Activated T-cell treated with anti-CD3 and anti-CD28 coated beads, Interleukin-2, amount 50 U/mL, for 72 hours (primary cell): Measurements from ENCODE around the gene CDH3. TPM values are rescaled to one million over a fixed set of nuclear protein-coding genes. Genes with fewer than 3 reads are reported as not detected.

ENCODE experiments used
- ATAC-seq, 2 donors: fragments of 150-1000 bp; cut with Tn5 transposase; replicated peaks in 1 of 2; 2 replicates each; pipeline ENCODE4 v1.10.0; 2021; ENCODE audit warnings: moderate library complexity in 2 of 2, mild to moderate bottlenecking in 1 of 2
- DNase-seq, 2 donors: peaks; one replicate each; pipeline ENCODE4 v3.0.0; 2021 to 2022; ENCODE audit warnings: mixed read lengths in 1 of 2
- H3K27ac Mint-ChIP-seq: one replicate; pipeline ENCODE4 v1.8.0; 2022; ENCODE audit warnings: mild to moderate bottlenecking, moderate library complexity, mixed read lengths
- H3K27me3 Mint-ChIP-seq: one replicate; pipeline ENCODE4 v1.8.0; 2022; ENCODE audit warnings: low read depth, mixed read lengths
- H3K36me3 Mint-ChIP-seq, 2 donors: one replicate each; pipeline ENCODE4 v1.8.0; 2022; ENCODE audit warnings: mixed read lengths in 2 of 2, mild to moderate bottlenecking in 1 of 2; ENCODE audit not compliant: insufficient read depth in 2 of 2
- H3K4me1 Mint-ChIP-seq: one replicate; pipeline ENCODE4 v1.8.0; 2022; ENCODE audit warnings: low read depth, mixed read lengths
- H3K4me3 Mint-ChIP-seq, 2 donors: one replicate each; pipeline ENCODE4 v1.8.0; 2022; ENCODE audit warnings: mild to moderate bottlenecking in 2 of 2, mixed read lengths in 2 of 2, moderate library complexity in 2 of 2
- H3K9me3 Mint-ChIP-seq, 2 donors: one replicate each; pipeline ENCODE4 v1.8.0; 2022; ENCODE audit warnings: mixed read lengths in 2 of 2
- total RNA-seq, 2 donors: library from RNA; stranded (reverse); gene quantifications; one replicate each; pipeline ENCODE4 v1.2.3, GENCODE V29; 2022

Gene CDH3
- total RNA-seq, 2 donors from 2014 or later: 15.2 to 24.3 TPM

DNA sequence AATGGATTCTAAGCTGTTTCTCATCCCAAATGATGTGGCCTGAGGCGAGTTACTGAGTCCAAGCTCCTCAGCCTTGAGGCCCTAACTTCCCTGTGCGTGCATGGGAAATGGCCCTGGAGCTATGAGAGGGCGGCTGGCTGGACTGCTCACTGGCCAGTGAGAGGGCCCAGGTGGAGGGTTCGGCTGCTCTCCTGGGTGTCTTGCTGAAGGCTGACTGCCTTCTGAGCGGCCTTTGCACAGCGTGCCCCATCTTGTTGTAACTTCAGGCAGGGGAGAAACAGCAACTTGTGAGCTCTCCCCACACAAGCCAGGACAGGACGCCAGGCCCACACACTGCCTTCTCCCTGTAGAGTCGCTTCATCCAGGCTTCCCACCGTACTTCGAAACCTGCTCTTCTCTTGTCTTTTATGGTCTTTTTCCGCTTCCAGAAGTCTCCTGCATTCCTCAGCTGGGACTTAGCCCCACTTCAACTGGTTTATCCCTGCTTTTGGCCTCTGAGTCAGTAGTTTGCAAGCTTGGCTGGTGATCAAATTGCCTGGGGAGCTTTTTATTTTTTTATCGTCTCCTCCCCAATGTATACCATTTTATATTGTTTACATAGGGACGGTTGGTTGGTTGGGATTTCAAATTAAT, 13.3 kb downstream of the CDH3 start:
- H3K27ac Mint-ChIP-seq: no peak overlapping the region
- no peaks in the 10 kb centered on the region for H3K36me3 Mint-ChIP-seq
- H3K4me3 Mint-ChIP-seq: no peak overlapping the region
- H3K9me3 Mint-ChIP-seq: no peaks in the 10 kb centered on the region
- H3K4me1 Mint-ChIP-seq: peaks cover 16% of the 10 kb centered on the region
- ATAC-seq: no peak
- DNase-seq: no peak
- peaks cover 39% of the 10 kb centered on the region for H3K27me3 Mint-ChIP-seq

DNA sequence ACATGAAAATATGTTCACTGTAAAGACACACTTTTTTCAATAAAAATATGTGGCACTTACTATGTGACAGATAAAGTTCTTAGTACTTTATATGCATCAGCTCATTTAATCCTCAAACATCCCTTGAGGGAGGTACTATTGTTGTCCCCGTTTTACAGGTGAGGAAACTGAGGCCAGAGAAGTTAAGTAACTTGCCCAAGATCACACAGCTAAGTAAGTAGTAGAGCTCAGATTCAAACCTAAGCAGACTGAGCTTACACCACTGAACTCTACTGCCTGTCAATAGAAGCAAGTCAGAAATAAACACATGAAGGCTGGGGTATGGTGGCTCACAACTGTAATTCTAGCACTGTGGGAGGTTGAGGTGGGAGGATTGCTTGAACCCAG, 13.9 kb downstream of the CDH3 start:
- Mint-ChIP-seq H3K9me3 (no peaks in the 10 kb centered on the region), H3K4me1 (peaks cover 16% of the 10 kb centered on the region), H3K4me3 (no peak overlapping the region), H3K27ac (no peak overlapping the region), H3K27me3 (peaks cover 39% of the 10 kb centered on the region), H3K36me3 (no peaks in the 10 kb centered on the region)
- DNase-seq (no peak), ATAC-seq (no peak)

DNA sequence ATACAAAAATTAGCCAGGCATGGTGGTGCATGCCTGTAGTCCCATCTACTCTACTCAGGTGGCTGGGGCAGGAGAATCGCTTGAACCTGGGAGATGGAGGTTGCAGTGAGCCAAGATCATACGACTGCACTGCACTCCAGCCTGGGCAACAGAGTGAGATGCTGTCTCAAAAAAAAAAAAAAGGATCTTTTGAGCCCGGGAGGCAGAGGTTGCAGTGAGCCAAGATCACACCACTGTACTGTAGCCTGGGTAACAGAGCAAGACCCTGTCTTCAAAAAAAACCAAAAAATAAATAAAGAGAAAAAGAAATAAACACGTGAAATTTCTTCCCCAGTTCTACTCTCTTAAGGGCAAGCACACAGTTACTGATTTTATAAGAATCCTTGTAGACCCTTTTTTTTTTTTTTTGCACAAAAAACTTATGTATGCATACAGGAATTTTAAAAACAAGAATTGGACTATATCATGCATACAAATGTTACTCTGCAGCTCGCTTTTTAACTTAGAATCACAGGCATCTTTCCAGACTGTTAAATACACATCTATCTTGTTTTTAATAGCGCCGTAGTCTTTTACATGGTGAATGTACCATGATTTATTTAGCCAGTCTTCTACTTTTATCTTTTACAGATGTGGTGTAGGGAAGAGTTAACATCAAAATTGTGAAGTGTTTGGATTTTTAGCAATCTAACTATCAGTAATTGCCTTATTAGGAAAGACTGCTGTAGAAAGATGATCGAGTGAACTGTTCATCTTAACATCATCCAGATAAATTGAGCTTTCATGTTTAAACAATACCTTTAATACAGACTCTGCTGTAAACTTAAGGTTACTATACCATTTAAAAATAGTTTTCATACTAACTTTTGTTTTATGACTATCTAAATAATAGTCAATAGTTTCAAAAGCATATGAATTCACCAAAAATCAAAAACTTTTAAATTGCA, 14.6 kb downstream of the CDH3 start:
- Mint-ChIP-seq H3K4me3 (no peak overlapping the region), H3K9me3 (no peaks in the 10 kb centered on the region), H3K4me1 (peaks cover 16% of the 10 kb centered on the region), H3K36me3 (no peaks in the 10 kb centered on the region), H3K27ac (no peak overlapping the region), H3K27me3 (peaks cover 39% of the 10 kb centered on the region)
- ATAC-seq: no peak
- no peak for DNase-seq

DNA sequence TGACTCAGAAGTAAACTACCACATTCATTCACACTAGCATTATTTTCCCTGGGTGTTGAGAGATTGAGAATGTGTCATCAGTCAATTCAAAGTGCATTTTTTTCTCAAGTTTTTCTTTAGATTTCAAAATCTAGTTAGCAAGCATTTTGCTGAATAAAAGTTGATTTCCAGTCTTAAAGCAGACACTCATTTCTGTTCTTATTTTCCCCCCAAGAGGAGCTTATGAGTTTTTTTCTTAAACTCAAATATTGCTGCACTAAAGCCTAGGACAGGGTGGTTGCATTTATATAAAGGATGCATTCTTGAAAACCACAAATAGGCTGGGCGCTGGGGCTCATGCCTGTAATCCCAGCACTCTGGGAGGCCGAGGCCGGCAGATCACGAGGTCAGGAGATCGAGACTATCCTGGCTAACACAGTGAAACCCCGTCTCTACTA, 15.3 kb downstream of the CDH3 start:
- Mint-ChIP-seq H3K4me1 (peaks cover 16% of the 10 kb centered on the region), H3K9me3 (no peaks in the 10 kb centered on the region), H3K27me3 (peaks cover 37% of the 10 kb centered on the region), H3K27ac (no peak overlapping the region), H3K36me3 (no peaks in the 10 kb centered on the region), H3K4me3 (peak overlapping the region in 1 of 2 donors; percentile 40)
- peak; percentile 56 to 60 for ATAC-seq
- no peak for DNase-seq

DNA sequence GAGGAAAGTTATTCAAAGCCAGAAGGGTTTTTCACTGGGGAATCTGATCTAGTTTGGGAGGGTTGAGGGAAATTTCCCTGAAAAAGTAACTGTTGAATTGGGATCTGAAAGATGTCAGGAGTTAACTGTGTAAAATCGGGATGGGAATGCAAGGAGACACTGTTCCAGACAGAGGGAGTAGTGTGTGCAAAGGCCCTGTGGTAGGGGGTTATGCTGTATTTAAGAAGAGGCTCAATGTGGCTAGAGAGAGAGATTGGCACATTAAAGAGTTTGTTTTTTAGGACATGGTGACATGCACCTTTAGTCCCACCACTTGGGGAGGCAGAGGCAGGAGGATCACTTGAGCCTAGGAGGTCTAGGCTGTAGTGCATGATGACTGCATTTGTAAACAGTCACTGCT, 16.9 kb downstream of the CDH3 start:
- DNase-seq (no peak), ATAC-seq (no peak)
- no peaks in the 10 kb centered on the region for H3K36me3 Mint-ChIP-seq
- no peaks in the 10 kb centered on the region for H3K9me3 Mint-ChIP-seq
- peaks cover 18% of the 10 kb centered on the region for H3K4me1 Mint-ChIP-seq
- no peak overlapping the region for H3K4me3 Mint-ChIP-seq
- H3K27me3 Mint-ChIP-seq: peaks cover 28% of the 10 kb centered on the region
- no peak overlapping the region for H3K27ac Mint-ChIP-seq

DNA sequence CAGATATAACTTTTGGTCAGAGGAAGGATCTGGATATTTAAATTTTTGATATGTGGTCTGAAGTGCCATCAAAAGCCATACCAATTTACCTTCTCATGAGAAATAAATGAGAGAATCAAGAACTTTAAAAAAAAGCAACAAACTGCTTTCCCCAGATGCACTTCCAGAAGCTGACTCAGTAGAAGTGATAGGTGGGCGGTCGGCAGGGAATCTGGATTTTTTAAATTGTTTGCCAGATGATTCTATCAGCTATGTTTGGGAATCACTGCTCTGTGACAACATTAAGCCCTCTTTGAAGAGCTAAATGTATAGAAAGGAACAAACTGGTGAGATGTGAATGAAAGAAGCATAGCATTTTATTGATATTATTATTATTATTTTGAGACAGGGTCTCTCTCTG, 19.2 kb downstream of the CDH3 start:
- ATAC-seq: no peak
- no peak overlapping the region for H3K27ac Mint-ChIP-seq

DNA sequence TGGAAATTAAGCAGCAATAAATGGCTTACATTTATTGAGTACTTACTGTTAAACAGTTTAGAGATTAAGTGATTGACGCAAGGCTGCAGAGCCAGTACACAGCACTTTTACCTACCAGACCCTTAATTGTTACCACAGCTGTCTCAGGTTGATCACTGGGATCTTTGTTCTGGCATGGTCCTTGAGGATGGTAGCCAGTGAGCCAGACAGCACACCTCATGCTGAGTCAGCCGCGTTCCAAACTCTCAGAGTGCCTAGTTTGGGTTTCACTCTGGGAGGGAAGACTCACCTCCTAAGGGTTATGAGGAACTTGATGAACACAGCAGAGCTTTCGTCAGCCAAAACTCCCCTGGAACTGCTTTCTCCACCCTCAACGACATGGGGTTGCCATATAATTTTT, 20.4 kb downstream of the CDH3 start:
- no peak for ATAC-seq
- peaks cover 13% of the 10 kb centered on the region for H3K27me3 Mint-ChIP-seq
- no peaks in the 10 kb centered on the region for H3K36me3 Mint-ChIP-seq
- no peak overlapping the region for H3K4me3 Mint-ChIP-seq
- peaks cover 31% of the 10 kb centered on the region for H3K4me1 Mint-ChIP-seq
- H3K27ac Mint-ChIP-seq: no peak overlapping the region
- no peaks in the 10 kb centered on the region for H3K9me3 Mint-ChIP-seq
- DNase-seq: no peak

More for the DNA sequence above, 19.2 kb downstream of the CDH3 start:
- Mint-ChIP-seq H3K36me3 (no peaks in the 10 kb centered on the region), H3K9me3 (no peaks in the 10 kb centered on the region), H3K4me1 (peaks cover 40% of the 10 kb centered on the region), H3K27me3 (peaks cover 13% of the 10 kb centered on the region), H3K4me3 (no peak overlapping the region)
- DNase-seq: no peak

DNA sequence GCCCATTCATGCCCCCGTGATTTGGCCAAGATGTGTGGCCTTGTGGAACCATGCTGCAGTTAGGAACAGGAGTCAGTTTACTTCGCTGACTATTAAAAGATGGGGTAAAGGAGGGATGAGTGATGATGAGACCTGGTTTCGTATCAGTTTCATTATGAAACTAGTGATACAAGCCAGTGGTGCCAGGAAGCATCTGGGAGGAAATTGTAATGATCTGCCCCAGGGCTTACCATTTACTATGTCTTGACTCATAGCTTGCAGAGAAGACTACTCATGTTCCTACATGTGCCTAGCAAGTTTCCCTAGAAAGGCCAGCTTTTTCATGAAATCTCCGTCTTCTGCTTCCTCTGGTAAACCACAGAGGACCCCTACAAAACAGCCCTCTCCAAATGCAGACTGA, 23.2 kb downstream of the CDH3 start:
- H3K27ac Mint-ChIP-seq: peak overlapping the region; percentile 6
- no peaks in the 10 kb centered on the region for H3K9me3 Mint-ChIP-seq
- H3K4me3 Mint-ChIP-seq: peak overlapping the region; percentile 18 to 50
- ATAC-seq (peak; percentile 99), DNase-seq (peak; percentile 54 to 56)
- peaks cover 25% of the 10 kb centered on the region for H3K4me1 Mint-ChIP-seq
- peaks cover 8% of the 10 kb centered on the region for H3K27me3 Mint-ChIP-seq
- peaks cover 0 to 3% of the 10 kb centered on the region in 2 donors for H3K36me3 Mint-ChIP-seq

DNA sequence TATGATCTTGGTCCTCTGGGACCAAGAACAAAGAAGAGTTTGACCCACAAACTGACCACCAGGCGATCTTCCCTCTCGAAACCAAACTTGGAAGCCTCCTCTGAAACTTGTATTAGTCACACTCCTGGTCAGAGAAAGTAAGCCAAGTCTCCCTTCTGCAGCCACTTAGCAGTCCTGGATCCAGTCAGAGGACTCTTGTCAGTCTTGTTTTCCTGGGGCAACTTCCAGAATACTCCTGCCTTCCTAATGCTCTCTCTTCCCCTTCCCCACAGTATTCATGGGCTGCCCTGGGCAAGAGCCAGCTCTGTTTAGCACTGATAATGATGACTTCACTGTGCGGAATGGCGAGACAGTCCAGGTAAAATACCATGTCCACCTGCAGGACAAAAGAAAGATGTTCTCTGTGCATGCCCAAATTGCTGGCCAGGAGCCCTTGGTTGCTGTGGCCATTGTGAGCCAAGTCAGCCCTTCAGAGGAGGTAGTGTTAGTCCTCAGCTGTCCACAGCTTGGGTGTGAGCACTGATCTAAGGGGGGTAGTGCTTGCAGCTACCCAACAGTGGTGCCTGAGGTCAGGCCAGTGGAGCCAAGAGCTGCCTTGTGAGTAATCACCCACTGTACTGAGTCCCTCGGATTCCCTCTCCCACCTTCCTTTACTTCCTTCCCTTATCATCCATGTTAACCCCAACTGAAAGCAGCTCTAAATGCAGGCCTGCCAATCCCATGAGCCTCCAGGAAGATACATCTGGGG, 31.2 kb downstream of the CDH3 start:
- DNase-seq: no peak
- H3K9me3 Mint-ChIP-seq: no peaks in the 10 kb centered on the region
- H3K27me3 Mint-ChIP-seq: peaks cover 17% of the 10 kb centered on the region

DNA sequence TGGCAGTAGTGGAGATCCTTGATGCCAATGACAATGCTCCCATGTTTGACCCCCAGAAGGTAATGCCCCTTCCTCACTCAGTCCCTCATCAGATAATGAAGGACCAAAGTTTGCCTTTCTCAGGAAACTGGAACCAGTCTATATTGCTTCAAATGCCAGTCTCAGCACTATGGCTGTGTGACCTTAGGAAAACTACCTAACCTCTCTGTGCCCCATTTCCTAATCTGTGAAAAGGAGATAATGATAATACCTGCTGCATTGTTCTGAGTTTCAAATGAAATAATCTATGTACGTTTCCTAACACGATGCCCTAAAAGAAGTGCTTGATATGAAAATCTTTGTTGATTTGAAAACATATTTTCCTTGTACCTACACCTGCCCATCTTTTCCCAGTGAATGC, 35.9 kb downstream of the CDH3 start:
- Mint-ChIP-seq H3K27ac (no peak overlapping the region), H3K27me3 (no peaks in the 10 kb centered on the region), H3K36me3 (no peaks in the 10 kb centered on the region), H3K4me1 (no peaks in the 10 kb centered on the region), H3K4me3 (no peak overlapping the region), H3K9me3 (no peaks in the 10 kb centered on the region)
- DNase-seq (no peak), ATAC-seq (no peak)

More for the DNA sequence above, 31.2 kb downstream of the CDH3 start:
- Mint-ChIP-seq H3K4me3 (no peak overlapping the region), H3K27ac (no peak overlapping the region), H3K4me1 (no peaks in the 10 kb centered on the region), H3K36me3 (peaks cover 0 to 3% of the 10 kb centered on the region in 2 donors)
- no peak for ATAC-seq

DNA sequence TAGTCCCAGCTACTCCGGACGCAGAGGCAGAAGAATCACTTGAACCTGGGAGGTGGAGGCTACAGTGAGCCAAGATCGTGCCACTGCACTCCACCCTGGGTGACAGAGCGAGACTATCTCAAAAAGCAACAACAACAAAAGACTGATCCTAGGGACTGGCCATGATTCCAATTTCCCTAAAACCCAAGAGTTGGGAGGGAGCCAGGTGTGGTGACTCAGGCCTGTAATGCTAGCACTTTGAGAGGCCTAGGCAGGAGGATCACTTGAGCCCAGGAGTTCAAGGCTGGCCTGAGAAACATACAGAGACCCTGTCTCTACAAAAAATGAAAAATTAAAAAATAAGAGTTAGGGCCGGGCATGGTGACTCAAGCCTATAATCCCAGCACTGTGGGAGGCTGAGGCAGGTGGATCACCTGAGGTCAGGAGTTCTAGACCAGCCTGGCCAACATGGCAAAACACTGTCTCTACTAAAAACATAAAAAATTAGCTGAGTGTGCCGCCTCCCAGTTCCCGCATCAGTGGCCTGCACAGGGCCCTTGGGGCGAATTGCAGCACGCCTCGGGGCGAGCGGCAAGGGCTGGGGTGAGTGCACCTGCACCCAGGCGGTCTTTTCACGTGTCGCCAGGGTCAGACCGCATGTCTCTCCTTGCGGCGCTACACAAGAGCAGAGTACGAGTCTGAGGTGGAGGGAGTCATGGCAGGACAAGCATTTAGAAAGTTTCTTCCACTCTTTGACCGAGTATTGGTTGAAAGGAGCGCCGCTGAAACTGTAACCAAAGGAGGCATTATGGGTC, 40.8 kb downstream of the CDH3 start:
- no peaks in the 10 kb centered on the region for H3K36me3 Mint-ChIP-seq
- no peak overlapping the region for H3K4me3 Mint-ChIP-seq
- H3K27me3 Mint-ChIP-seq: no peaks in the 10 kb centered on the region
- DNase-seq: no peak
- H3K27ac Mint-ChIP-seq: no peak overlapping the region
- no peaks in the 10 kb centered on the region for H3K9me3 Mint-ChIP-seq
- no peak for ATAC-seq
- H3K4me1 Mint-ChIP-seq: no peaks in the 10 kb centered on the region

DNA sequence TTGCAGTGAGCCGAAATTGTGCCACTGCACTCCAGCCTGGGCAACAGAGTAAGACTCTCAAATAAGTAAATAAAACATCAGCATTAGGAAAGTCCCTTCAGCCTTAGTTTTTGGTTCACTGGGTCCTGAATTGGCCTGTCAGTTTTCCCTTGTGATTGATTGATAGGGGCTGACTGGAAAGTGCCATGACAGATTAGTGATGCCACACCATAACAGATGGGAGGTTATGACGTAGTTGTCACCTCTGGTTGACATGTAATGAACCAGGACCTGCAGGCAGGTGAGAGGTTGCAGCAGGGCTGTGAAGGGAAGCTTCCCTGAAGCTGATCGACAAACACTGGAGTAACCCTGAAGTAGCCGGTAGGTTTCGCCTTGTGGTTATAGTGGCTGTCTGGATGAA, 41.8 kb downstream of the CDH3 start:
- DNase-seq (no peak), ATAC-seq (no peak)
- Mint-ChIP-seq H3K27ac (no peak overlapping the region), H3K9me3 (no peaks in the 10 kb centered on the region), H3K27me3 (no peaks in the 10 kb centered on the region), H3K4me3 (no peak overlapping the region), H3K4me1 (no peaks in the 10 kb centered on the region), H3K36me3 (no peaks in the 10 kb centered on the region)
